ENCODE measurements around the gene GJA9.
"Not testable (repeated sequence)": the region's sequence is repeated elsewhere in the genome, so short reads cannot be mapped to it uniquely, and the experiment has no call there.

GJA9 gene

GRCh38 chr1:38881487-38881886, at the start of gene GJA9:
Gene GJA9 (minus strand): TSS chr1:38881587. CDS start chr1:38876098, 5,489 bp downstream.
- DNase-seq = no peak

- DNase-seq = no peak
Measured at GRCh38 chr1:38929476-38929875, 48.1 kb upstream of the GJA9 start.

- DNase-seq = no peak
Measured at GRCh38 chr1:38929054-38929453, 47.7 kb upstream of the GJA9 start.

GRCh38 chr1:38926091-38926490, 44.7 kb upstream of the GJA9 start:
- DNase-seq = no peak

GRCh38 chr1:38925391-38925790, 44.0 kb upstream of the GJA9 start:
- no peak for DNase-seq

- DNase-seq = no peak
Measured at GRCh38 chr1:38923607-38924006, 42.2 kb upstream of the GJA9 start.

GRCh38 chr1:38919130-38919529, 37.7 kb upstream of the GJA9 start:
- no peak for DNase-seq

- no peak for DNase-seq
Measured at GRCh38 chr1:38918568-38918967, 37.2 kb upstream of the GJA9 start.

GRCh38 chr1:38917772-38918171, 36.4 kb upstream of the GJA9 start:
- no peak for DNase-seq

- DNase-seq = no peak
Measured at GRCh38 chr1:38917337-38917736, 36.0 kb upstream of the GJA9 start.

GRCh38 chr1:38915352-38915948, 34.1 kb upstream of the GJA9 start:
- DNase-seq = no peak

GRCh38 chr1:38914908-38915307, 33.5 kb upstream of the GJA9 start:
- not testable (repeated sequence) for DNase-seq

- DNase-seq = no peak
Measured at GRCh38 chr1:38908821-38909220, 27.4 kb upstream of the GJA9 start.

- no peak for DNase-seq
Measured at GRCh38 chr1:38905985-38906384, 24.6 kb upstream of the GJA9 start.

- no peak for DNase-seq
Measured at GRCh38 chr1:38899560-38899959, 18.2 kb upstream of the GJA9 start.

GRCh38 chr1:38898653-38899230, 17.4 kb upstream of the GJA9 start:
- no peak for DNase-seq

- DNase-seq = no peak
Measured at GRCh38 chr1:38896169-38896568, 14.8 kb upstream of the GJA9 start.

- no peak for DNase-seq
Measured at GRCh38 chr1:38892976-38893375, 11.6 kb upstream of the GJA9 start.

GRCh38 chr1:38891753-38892152, 10.4 kb upstream of the GJA9 start:
- DNase-seq = no peak

GRCh38 chr1:38889589-38889988, 8.2 kb upstream of the GJA9 start:
- DNase-seq = no peak

GRCh38 chr1:38888423-38889333, 7.3 kb upstream of the GJA9 start:
- no peak for DNase-seq

GRCh38 chr1:38885092-38885491, 3.7 kb upstream of the GJA9 start:
- DNase-seq = no peak

- no peak for DNase-seq
Measured at GRCh38 chr1:38875811-38876210, 5.6 kb downstream of the GJA9 start.

Data from MV-4-11 (cell line).